SK-N-DZ (cell line): Measurements from ENCODE around the gene VCY. TPM values are rescaled to one million over a fixed set of nuclear protein-coding genes. Genes with fewer than 3 reads are reported as not detected.
"Not testable (repeated sequence)": the region's sequence is repeated elsewhere in the genome, so short reads cannot be mapped to it uniquely, and the experiment has no call there.

ENCODE experiments used
- DNase-seq: peaks from one replicate; pipeline ENCODE4 v3.0.0-alpha.2; 2015; ENCODE audit warnings: low spot score
- polyA plus RNA-seq, 2 experiments: library from polyadenylated mRNA; depleted of rRNA; stranded (reverse); fragments of >200 nt; gene quantifications; 2 replicates each; pipeline ENCODE4 v1.2.3, GENCODE V29; 2014

VCY gene
- not detected in 2 replicates for polyA plus RNA-seq (2014; cell fraction: cytosol; rRNA removed)
- not detected in 2 replicates for polyA plus RNA-seq (2014; cell fraction: nucleus; rRNA removed)

DNA sequence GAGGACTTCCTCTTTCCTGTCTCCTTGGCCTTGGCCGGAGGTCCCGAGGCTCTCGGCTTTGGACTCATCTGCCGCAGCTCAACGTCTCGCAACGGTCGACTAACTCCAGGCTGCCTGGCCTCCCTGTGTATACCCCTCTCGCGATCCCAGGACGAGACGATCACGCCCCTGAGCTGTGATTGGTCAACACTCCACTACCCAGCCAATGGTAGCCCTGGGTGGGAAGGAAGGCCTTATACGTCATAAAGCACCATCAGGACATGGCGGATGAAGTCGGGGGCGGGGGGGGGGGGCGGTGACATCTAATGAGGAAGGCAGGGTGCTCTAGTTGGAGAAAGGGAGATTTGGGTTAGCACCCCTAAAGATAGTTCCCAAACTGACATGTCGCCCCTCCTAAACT is at the start of gene VCY:
Gene VCY, minus strand, starts transcription at position 101 of the 400 bp plus-strand sequence. Its CDS starts 33 bp downstream, at position 68.
- DNase-seq: not testable (repeated sequence)

DNA sequence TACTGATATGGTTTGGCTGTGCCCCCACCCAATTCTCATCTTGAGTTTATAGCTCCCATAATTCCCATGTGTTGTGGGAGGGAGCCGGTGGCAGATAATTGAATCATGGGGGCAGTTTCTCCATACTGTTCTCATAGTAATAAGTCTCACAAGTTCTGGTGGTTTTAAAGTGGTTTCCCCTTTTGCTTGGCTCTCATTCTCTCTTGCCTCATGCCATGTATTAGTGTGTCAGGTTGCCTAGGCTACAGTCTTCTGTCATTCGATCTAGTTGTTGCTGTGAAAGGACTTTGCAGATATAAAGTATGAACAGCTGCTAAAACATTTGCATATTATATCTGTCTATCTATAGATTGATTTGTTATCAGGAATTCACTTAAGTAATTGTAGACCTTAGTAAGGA is 44.1 kb upstream of the VCY start:
- not testable (repeated sequence) for DNase-seq

DNA sequence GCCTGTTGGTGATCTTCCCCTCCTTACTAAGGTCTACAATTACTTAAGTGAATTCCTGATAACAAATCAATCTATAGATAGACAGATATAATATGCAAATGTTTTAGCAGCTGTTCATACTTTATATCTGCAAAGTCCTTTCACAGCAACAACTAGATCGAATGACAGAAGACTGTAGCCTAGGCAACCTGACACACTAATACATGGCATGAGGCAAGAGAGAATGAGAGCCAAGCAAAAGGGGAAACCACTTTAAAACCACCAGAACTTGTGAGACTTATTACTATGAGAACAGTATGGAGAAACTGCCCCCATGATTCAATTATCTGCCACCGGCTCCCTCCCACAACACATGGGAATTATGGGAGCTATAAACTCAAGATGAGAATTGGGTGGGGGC is 25.6 kb upstream of the VCY start:
- not testable (repeated sequence) for DNase-seq

DNA sequence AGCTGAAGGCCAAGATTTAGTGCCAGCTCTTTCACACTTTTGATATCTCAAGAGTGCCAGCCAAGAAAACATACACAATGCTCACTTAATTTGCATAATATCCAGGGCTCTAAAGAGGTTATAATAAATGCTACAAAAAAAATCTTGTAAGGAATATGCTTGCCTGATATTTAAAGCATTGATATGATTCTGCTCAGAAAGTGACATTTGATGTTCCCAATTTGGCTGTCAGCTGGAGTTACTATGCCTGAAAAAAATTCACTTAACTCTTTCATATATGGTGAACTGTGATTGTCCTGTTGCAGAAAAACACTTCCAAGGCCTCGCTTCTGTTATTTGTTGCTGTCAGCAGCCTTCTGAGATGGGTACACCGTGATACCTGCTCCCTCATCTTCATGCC is 43.9 kb downstream of the VCY start:
- DNase-seq: not testable (repeated sequence)
